Hematopoietic multipotent progenitor cell treated with erythropoietin and hydrocortisone succinate and interleukin-3 and kit ligand, for 4 days (in vitro differentiated cells): Measurements from ENCODE around the gene GET3.
A peak's percentile ranks its signal among the peaks of the same experiment; 100 is the strongest.

Experiments used
- DNase-seq: peaks from one replicate; pipeline ENCODE4 v3.0.0-alpha.2; 2015

GET3 gene

DNA sequence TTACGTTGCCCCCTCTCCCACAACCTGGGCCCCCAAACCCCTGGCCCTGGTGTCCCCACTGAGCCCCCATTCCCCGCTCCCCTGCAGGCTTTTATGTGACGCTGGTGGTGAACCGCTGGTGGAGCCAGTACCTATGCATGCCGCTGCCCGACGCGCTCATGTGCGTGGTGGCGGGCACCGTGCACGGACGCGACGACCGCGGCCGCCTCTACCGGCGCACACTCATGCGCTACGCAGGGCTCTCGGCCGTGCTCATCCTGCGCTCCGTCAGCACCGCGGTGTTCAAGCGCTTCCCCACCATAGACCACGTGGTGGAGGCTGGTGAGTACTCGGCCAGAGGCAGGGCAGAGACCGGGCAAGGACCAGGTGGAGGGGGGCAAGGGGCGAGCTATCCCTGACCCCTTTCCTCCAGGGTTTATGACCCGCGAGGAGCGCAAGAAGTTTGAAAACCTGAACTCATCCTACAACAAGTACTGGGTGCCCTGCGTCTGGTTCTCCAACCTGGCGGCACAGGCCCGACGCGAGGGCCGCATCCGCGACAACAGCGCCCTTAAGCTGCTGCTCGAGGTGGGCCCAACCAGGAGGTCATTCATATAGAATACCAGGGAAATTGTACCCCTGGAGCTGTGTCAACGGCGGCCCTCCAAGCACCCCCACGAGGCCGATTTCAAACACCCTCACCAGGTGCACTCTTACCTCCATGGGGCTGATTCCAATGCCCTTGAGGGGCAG is 17.3 kb downstream of the GET3 start:
- no peak for DNase-seq

DNA sequence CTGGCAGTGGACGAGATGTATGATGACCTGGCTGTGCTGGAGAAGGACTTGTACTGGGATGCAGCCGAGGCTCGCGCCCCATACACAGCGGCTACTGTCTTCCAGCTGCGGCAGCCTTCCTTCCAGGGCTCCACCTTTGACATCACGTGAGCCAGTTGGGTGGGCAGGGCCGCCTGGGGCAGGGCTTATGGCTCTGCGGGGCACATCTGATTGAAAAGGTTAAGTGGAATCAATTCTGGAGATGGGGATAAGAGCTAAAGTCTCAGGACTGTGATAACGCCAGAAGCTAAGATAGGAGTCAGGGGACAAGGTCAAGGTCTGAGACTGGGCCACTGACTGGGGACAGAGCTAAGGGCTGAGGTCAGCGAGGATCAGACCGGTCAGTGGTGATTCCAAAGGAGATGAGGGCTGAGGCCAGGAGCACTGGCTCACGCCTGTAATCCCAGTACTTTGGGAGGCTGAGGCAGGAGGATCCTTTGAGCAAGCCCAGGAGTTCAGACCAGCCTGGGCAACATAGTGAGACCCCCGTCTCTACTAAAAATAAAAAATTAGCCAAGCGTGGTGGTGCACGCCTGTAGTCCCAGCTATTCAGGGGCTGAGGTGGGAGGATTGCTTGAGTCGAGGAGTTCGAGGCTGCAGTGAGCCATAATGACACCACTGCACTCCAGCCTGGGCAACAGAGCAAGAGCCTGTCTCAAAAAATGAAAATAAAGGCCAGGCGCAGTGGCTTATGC is 19.0 kb downstream of the GET3 start:
- DNase-seq, result no peak

DNA sequence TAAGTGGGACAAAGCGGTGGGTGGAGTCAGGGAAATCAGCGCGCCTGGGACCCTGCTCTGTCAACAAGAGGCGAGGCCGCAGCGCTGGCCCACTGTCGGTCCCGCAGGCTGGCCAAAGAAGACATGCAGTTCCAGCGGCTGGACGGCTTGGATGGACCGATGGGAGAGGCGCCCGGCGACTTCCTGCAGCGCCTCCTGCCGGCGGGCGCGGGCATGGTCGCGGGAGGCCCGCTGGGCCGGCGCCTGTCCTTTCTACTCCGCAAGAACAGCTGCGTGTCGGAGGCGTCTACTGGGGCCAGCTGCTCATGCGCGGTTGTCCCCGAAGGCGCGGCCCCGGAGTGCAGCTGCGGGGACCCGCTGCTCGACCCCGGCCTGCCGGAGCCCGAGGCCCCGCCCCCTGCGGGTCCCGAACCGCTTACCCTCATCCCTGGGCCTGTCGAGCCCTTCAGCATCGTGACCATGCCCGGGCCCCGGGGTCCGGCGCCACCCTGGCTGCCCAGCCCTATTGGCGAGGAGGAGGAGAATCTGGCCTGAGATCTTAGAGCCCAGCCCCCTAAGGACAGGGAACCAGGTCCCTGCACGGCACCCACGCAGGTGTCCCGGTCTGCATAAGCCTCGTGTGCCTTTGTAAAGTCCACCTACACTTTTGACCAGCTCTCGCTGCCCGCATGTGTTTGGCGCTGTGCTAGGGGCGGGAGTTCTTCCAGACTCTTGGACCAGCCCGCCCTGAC is 20.4 kb downstream of the GET3 start:
- DNase-seq, result peak; percentile 81

DNA sequence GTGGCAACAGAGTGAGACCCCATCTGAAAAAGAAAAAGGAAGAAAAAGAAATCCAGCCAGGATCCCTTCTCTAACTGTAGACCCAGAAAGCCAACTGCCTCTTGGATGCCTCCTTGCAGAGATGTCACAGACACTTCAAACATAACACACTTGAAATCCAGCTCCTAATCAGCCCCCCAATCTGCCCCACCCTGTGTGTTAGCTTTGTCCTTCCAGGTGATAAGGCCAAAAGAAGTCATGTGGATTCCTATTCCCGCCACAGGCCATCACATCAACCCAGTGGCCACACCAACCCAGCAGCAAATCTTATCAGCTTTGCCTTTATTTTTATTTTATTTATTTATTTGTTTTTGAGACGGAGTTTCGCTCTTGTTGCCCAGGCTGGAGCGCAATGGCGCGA is 22.4 kb downstream of the GET3 start:
- DNase-seq, result no peak

DNA sequence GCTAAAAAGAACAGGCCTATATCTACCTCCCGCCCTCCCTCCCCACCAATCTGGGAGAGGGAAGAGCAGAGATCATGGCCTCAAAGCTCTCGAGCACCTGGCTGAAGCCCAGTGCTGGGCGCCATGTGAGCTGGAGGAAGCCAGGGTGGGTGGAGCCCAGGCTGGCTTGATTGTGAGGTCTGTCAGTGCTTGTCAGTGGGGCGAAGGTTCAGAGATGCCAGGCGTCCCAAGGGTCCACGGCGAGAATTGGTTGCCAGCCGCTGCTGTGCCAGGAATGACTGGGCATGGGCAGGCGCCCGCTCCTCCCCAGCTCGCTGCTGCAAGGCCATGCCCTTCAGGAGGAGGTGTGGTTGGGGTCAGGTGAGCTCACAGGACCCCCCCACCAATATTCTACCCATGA is 25.8 kb downstream of the GET3 start:
- DNase-seq, result no peak

DNA sequence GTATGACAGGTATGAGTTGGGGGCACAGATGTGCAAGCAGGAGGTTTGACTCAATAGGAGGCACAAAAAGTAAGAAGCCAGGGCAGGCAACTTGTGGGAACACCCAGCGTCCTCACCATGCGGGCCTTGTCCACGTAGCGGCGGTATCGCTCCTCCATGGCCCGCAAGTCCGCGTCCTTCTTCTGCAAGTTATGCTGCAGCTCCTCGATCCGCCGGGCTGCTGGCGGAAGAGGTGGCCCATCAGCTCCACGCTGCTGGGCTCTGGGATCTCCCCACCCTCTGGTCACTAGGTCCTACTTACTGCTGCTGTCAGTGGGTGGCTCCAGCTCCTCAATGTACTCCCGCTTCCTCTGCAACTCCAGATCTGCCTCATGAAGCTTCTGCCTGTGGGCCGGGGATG is 27.4 kb downstream of the GET3 start:
- DNase-seq, result no peak

DNA sequence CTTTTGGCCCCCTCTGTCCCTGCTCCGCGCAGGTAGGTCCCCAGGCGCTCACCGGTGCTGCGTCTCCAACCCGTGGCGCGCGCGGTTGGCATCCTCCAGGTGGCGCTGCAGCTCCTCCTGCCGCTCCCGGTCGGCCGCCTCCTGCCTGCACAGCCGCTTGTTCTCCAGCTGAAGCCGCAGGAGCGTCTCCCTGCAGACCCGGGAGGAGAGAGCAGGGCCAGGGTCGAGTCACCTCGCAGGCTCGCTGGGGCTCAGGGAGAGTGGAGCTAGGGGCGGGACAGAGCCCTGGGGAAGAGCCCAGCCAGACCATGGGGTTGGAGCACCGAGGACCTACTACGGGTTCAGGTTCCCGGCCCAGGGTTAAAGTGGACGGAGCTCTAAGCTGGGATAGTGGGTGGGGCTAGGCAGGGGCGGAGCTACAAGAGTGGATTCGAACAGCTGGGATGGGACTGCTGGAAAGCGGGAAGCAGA is 28.8 kb downstream of the GET3 start:
- no peak for DNase-seq

DNA sequence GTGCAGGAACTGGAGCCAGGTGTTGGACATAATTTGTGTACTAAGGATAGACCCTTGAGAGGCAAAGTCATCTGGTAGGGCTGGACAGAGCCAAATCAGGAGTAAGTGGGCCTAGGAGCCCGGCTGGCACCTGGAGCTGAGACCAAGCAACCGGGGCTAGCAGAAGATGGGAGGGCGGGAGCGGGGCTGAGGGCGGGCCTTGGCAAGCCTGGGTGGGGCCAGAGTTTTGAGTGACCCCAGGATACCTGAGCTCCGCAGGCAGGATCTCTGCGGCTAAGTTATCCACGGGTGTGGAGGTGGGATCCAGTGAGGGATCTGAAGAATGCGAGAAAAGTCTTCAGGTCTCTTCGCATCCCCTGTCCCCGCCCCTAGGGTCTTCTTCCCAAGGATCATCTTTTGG is 29.9 kb downstream of the GET3 start:
- no peak for DNase-seq

DNA sequence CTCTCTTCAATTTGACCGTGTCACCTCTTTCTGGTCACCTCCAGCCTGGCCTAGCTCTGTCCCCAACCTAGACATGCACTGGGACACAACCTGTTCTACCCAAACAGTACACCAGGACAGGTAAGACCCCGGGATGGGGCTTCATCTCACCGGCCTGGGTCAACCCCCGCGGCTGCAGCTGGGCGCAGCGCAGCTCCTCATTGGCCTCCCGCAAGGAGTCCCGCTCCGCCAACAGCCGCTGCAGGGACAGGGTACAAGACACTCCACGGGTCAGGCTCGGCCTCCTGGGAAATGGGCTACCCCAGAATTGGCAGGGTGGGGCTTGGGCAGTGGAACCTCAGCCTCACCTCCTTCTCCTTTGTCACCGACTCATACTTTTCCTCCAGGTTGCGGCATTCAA is 30.4 kb downstream of the GET3 start:
- no peak for DNase-seq

DNA sequence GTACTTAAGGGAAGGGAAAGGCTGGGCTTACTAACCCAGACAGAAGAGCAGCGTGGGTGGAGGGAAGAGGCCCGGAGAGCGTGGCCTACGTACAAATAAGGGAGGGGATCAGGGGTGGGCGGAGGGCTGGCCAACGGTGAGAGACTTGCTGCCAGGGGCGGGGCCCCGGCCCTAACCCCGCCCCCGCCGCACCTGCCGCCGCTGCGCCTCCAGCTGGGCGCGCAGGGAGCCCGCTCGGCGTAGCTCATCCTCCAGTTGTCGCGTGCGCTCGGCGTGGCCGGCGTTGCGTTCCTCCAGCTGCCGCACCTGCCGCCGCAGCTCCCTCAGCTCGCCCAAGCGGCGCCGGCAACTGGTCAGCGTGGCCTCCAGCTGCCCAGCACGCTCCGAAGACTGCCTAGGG is 32.4 kb downstream of the GET3 start:
- DNase-seq, result peak; percentile 58

DNA sequence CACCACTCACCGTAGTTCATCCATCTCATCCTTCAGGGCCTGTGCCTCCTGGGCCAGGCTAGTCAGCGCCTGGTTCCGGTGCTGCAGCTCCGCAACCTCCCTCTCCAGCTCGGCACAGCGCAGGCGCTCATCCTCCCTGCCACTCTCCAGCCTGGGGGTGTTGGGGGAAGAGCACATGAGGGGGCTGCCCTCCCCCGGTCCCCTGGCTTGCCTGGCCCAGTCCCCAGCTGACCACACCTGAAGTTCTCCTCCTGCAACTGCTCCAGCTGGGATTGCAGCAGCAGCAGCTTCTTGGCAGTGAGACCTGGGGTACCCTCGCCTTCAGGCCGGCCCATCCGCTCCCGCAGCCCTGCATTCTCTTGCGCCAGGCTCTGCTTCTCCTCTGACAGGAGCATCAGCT is 33.6 kb downstream of the GET3 start:
- DNase-seq, result no peak

DNA sequence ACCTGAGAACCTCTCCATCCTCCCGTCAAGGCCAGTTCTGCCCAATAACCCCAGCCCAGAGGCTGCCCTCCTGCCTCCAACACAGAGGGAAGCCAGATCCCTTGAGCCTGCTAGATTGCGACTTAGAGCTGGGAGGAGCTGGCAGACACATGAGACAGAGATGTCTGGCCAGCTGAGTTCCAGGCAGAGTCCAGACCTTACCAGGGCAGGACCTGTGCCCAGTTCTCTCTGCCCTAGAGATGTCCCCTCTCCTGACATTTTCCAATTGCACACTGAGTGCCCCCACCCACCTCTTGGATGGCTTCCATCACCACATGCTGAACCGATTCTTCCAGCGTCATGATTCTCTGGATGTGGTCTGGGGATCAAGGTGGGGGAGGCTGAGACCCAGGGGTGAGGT is 35.0 kb downstream of the GET3 start:
- no peak for DNase-seq

DNA sequence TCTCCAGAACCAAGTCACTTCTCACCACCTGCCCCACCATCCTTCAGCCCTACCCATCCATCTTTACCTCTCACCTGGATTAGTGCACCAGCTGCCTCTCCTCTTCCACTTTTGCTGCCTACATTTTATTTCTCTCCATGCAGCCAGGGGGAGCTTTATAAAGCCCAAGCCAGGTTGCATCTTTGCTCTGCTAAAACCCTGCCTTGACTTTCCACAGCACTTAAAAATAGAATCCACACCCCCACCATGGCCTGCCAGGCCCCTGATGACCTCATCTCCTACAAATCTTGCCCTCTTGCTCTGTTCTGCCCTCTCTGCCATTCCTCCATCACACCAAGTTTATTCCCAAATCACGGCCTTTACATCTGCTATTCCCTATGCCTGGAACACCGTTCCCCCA is 36.3 kb downstream of the GET3 start:
- peak; percentile 62 for DNase-seq

DNA sequence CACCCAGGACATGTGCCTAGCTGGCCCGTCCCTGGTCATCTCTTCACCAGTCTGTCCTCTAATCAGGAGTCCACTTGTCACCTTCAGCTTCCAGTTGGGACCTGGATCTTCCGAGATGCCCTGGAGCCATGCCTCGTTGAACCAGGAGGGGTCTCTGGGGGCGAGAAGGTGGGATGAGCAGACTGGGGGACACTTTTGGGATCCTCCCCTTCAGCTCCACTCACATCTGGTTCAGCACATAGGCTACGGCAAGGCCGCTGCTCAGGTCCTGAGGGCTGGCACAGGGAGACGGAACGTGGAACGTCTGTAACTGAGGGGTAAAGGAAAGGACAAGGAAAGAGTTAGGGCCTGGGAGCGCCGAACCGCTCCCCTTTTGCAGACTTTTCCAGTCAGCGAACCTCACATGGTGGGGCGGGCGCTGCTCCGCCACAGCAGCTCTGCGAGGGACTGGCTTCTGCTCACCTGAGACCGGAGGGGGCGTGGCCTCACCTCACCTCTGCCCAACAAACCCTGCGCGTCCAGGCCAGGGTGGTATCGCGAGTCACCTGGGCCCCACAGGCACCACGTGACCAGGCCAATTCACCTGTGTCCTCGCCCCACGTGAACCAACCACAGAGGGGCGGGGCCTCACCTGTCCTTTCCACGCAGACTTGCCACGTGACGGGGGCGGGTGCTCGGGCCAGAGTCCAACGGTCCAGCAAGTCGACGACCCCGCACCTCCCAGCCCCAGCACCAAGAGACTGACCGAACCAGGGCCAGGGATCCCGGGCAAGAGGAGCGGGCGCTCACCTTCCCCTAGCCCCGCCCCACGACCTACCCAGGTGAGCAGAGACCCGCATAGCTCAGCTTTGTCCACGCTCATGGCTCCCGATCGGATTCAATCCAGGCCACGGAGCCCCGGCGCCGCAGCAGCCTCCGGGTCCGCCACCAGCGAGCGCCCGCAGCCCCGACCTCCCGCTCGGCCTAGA is 37.6 kb downstream of the GET3 start, which contains the start of gene HOOK2:
HOOK2 (minus strand) TSS at position 965 of the 968 bp plus-strand sequence; CDS start at position 862, 103 bp downstream.
- no peak for DNase-seq

DNA sequence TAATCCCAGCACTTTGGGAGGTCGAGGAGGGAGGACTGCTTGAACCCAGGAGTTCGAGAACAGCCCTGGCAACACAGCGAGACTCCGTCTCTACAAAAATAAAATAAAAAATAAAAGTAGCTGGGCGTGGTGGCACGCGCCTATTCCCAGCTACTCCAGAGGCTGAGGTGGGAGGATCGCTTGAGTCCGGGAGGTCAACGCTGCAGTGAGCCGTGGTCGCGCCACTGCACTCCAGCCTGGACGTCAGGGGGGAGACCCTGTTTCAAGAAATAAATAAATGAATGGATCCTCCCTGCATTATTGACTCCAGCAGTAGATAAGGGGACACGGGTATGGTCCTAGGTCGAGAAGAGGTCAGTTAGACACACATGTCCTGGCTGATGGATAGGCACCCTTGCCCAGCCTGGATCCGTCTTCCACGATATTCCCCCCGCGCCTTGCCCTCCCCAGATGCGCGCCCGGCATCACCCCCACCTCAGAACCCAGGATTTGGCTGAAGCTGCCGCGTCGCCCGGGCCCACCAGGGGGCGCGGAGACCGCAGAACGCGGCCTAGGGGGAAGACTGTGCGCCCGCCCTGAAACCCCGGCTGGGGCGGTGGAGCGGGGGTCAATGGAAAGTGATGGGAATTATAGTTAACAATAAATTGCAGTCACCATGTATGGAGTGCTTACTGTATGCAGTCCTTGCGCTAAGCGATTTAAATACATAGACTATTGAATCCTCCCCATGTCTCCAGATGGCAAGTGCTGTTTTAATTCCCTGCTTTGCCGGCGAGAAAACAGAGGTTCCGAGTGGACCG is 40.1 kb downstream of the GET3 start:
- DNase-seq, result peak; percentile 89

DNA sequence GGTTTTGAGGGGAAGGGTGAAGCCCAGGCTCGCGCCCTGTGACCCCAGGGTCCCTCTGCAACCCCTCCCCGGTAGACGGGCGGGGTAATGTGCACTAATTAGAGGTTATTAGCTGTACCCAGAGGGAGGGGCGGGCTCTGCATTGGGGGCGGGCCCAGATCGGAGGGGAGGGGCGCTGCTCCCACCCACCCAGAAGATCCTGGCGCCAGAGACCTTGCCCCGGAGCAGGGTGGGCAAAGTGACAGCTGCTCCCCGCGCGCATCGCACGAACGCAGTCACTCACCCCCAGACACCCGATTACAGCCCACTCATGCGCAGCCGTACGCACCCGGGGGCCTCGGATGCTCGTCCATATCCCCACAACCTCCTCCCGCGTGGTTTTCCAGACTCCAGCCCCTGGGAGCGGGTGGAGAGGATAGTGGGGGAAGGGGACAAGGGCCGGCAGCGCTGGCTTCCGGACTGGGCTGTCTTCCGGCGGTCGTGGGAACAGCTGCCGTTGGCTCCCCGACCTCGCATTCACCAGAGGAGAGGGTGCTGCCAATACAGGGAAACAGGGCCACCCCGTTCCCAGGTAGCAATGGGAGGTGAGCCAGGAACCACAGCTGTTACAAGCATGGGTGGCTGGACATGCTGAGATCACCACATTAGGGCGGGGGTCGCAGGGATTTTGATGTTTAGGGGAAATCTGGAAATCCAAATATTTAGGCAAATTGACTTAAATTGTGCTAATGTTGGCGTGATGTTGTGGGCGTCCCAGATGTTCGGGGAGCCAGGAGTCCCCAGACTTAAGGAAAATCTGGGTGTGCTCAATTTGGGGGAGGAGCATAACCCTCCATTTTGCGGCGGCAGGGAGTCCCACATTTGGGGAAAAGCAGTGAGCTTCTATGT is 41.0 kb downstream of the GET3 start:
- DNase-seq, result peak; percentile 73

DNA sequence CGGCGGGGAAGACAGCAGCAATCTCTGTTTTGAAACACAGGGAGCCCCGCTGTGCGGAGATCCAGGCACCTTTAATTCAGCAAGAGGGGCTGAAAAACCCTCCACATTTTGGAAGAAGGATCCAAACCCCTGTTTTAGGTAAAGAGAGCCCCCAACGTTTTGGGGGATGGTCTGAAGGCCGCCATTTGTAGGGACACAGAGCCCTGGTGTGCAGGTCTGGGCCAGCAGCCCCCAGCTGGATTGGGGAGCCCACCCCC is 41.5 kb downstream of the GET3 start:
- DNase-seq, result no peak

DNA sequence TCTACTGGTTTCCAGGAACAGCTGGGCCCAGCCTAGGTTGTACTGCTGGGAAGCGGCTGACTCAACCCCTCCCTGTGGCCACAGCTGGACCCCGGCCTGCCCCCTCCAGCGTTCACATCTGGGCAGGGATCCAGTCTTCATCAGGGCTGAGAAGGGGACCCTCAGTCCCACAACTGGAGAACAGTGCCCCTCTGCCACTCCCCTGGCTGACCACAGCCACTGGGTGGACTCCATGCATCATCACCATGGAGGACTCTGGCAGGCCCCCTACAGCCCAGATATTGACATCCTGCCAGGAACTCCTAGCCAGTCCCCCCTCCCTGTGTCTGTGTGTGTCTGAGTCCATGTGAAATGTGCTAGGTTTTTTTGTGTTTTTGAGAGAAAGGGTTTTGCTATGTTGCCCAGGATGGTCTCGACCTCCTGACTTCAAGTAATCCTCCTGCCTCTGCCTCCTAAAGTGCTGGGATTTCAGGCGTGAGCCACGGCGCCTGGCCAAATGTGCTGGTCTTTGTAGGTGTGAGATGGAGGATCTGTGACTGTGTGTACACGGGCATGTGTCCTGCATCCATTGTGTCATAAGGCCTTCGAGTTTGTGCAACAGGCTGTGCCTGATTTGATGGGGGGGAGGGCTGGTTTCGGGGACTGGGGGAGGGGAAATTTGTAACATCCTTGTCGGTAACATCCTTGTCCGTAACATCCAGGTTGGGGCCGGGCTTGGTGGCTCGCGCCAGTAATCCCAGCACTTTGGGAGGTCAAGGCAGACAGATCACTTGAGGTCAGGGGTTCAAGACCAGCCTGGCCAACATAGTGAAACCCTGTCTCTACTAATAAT is 42.1 kb downstream of the GET3 start:
- peak; percentile 72 for DNase-seq

DNA sequence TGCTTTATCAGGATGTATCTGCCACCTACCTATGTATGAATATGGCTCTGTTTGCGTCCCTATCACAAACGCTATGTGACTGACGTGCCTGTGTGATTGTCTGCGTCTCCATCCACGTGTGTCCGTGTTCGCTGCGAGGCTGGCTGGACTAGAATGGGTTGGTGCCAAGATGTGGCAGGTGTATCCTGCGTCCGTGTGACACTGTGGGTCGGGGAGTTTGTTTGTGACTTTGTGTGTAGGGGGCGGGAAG is 44.8 kb downstream of the GET3 start:
- no peak for DNase-seq
